ENCODE results near the gene ADAM12.

- TF ChIP-seq POLR2A (IDR thresholded peaks at IDR 0.05) (no peak), CTCF (IDR thresholded peaks at IDR 0.05) (no peak)
Measured at GRCh38 chr10:126263006-126263676, 125.1 kb downstream of the ADAM12 start.
